Measurements from ENCODE around the gene CHCHD3.
"Not testable (repeated sequence)": the region's sequence is repeated elsewhere in the genome, so short reads cannot be mapped to it uniquely, and the experiment has no call there.

CHCHD3 gene

GRCh38 chr7:133040178-133040577 is 41.7 kb downstream of the CHCHD3 start:
- TF ChIP-seq CTCF (IDR thresholded peaks at IDR 0.05; ENCODE audit: low read depth, low read length, missing control alignments) = no peak

GRCh38 chr7:133039614-133040013 is 42.3 kb downstream of the CHCHD3 start:
- TF ChIP-seq CTCF (IDR thresholded peaks at IDR 0.05; ENCODE audit: low read depth, low read length, missing control alignments) = no peak
- DNase-seq (ENCODE audit: extremely low read depth, low read depth) = no peak
- H3K4me3 ChIP-seq (replicated peaks; ENCODE audit: low read depth, low read length) = no peak overlapping the region

More at GRCh38 chr7:133040178-133040577, 41.7 kb downstream of the CHCHD3 start:
- no peak for DNase-seq (ENCODE audit: extremely low read depth, low read depth)
- no peak overlapping the region for H3K4me3 ChIP-seq (replicated peaks; ENCODE audit: low read depth, low read length)

GRCh38 chr7:133036289-133036688 is 45.6 kb downstream of the CHCHD3 start:
- no peak for TF ChIP-seq CTCF (IDR thresholded peaks at IDR 0.05; ENCODE audit: low read depth, low read length, missing control alignments)
- H3K4me3 ChIP-seq (replicated peaks; ENCODE audit: low read depth, low read length) = no peak overlapping the region
- DNase-seq (ENCODE audit: extremely low read depth, low read depth) = no peak

- H3K4me3 ChIP-seq (replicated peaks; ENCODE audit: low read depth, low read length); DNase-seq (ENCODE audit: extremely low read depth, low read depth): not testable (repeated sequence)
These were observed 46.6 kb downstream of the CHCHD3 start for GRCh38 chr7:133035240-133035639.

GRCh38 chr7:133030346-133030745 is 51.5 kb downstream of the CHCHD3 start:
- DNase-seq (ENCODE audit: extremely low read depth, low read depth) = no peak
- no peak overlapping the region for H3K4me3 ChIP-seq (replicated peaks; ENCODE audit: low read depth, low read length)
- TF ChIP-seq CTCF (IDR thresholded peaks at IDR 0.05; ENCODE audit: low read depth, low read length, missing control alignments) = no peak

- TF ChIP-seq CTCF (IDR thresholded peaks at IDR 0.05; ENCODE audit: low read depth, low read length, missing control alignments) = no peak
- DNase-seq (ENCODE audit: extremely low read depth, low read depth) = no peak
- H3K4me3 ChIP-seq (replicated peaks; ENCODE audit: low read depth, low read length) = no peak overlapping the region
These were observed 52.4 kb downstream of the CHCHD3 start for GRCh38 chr7:133029463-133029862.

GRCh38 chr7:133027397-133027796 is 54.5 kb downstream of the CHCHD3 start:
- no peak overlapping the region for H3K4me3 ChIP-seq (replicated peaks; ENCODE audit: low read depth, low read length)
- TF ChIP-seq CTCF (IDR thresholded peaks at IDR 0.05; ENCODE audit: low read depth, low read length, missing control alignments) = no peak
- no peak for DNase-seq (ENCODE audit: extremely low read depth, low read depth)
